Left lung (tissue), 10 donors: ENCODE measurements around the gene NPIPB2. TPM values are rescaled to one million over a fixed set of nuclear protein-coding genes. Genes with fewer than 3 reads are reported as not detected.
"Not testable (repeated sequence)": the region's sequence is repeated elsewhere in the genome, so short reads cannot be mapped to it uniquely, and the experiment has no call there.

Experiments used
- ATAC-seq: fragments of 200-7000 bp; cut with Tn5 transposase; one replicate; pipeline ENCODE4 v1.9.1; 2020; ENCODE audit warnings: moderate library complexity
- DNase-seq, 4 donors: peaks; one replicate each; pipeline ENCODE4 v3.0.0-alpha.2; 2013 to 2020
- H3K27ac ChIP-seq, 2 donors: fragments of 200-600 bp; sonication (generic) in 1 of 2; one replicate each; pipeline versions ENCODE4 v1.5.0 to v1.8.0; 2020 to 2021
- H3K27me3 ChIP-seq, 2 donors: fragments of 200-600 bp; sonication (generic) in 1 of 2; one replicate each; pipeline versions ENCODE4 v1.5.0 to v1.8.0; 2020 to 2021
- H3K36me3 ChIP-seq, 2 donors: fragments of 200-600 bp; sonication (generic) in 1 of 2; one replicate each; pipeline versions ENCODE4 v1.5.0 to v1.8.0; 2020 to 2021
- H3K4me1 ChIP-seq, 2 donors: fragments of 200-600 bp; one replicate each; pipeline ENCODE4 v1.8.0; 2021
- H3K4me3 ChIP-seq, 2 donors: fragments of 200-600 bp; sonication (generic) in 1 of 2; one replicate each; pipeline versions ENCODE4 v1.5.0 to v1.8.0; 2020 to 2021; ENCODE audit warnings: mild to moderate bottlenecking in 1 of 2
- H3K9me3 ChIP-seq, 2 donors: fragments of 200-600 bp; sonication (generic) in 1 of 2; one replicate each; pipeline versions ENCODE4 v1.5.0 to v1.8.0; 2020 to 2021
- CTCF ChIP-seq, 2 donors: fragments of 200-600 bp; sonication (generic) in 1 of 2; IDR thresholded peaks; one replicate each; pipeline versions ENCODE4 v1.5.0 to v1.8.0; 2021; ENCODE audit warnings: antibody characterized with exemption in 2 of 2
- intact Hi-C, 2 donors: fragments of 100-400 bp; cut with DNase I; formaldehyde crosslinking; loops; one replicate each; pipeline versions ENCODE4 v1.11.2 to v1.14.2; 2022
- polyA plus RNA-seq, 6 donors: library from polyadenylated mRNA; unstranded; fragments of 120-200 nt; gene quantifications; one replicate each; pipeline ENCODE4 v1.2.1, GENCODE V29; 2013; ENCODE audit not compliant: insufficient read length in 6 of 6
- total RNA-seq, 2 donors: library from RNA; stranded (reverse); fragmentation: NEBNext Ultra II Directional; extraction: Animal tissue kit (Norgen Biotek cat#: 25700); gene quantifications; one replicate each; pipeline ENCODE4 v1.2.1, GENCODE V29; 2021
- donor health status: DM: no; HTN: yes; CAD: no.
- donor health status: DM: no; HTN: no; CAD: no.

The NPIPB2 gene
- total and polyA plus RNA-seq, 8 donors, result 6.1 to 14.6 (median 8.8) TPM

GRCh38 chr16:11973070-11973469 is 31.2 kb upstream of the NPIPB2 start:
- DNase-seq, result peak in 2 of 4 donors; percentile 23 to 73
- Histone ChIP-seq H3K4me1 (peaks cover 7 to 19% of the 10 kb centered on the region in 2 donors), H3K27ac (no peak overlapping the region), H3K27me3 (no peaks in the 10 kb centered on the region), H3K36me3 (no peaks in the 10 kb centered on the region), H3K4me3 (no peak overlapping the region), H3K9me3 (no peaks in the 10 kb centered on the region)
- no peak for TF ChIP-seq CTCF (IDR thresholded peaks at IDR 0.05)
- intact Hi-C loops, result no loop called here
- ATAC-seq, result peak; percentile 19

GRCh38 chr16:11972128-11972527 is 30.3 kb upstream of the NPIPB2 start:
- no peak for TF ChIP-seq CTCF (IDR thresholded peaks at IDR 0.05)
- intact Hi-C loops, result no loop called here
- Histone ChIP-seq H3K27ac (no peak overlapping the region), H3K4me3 (no peak overlapping the region), H3K9me3 (no peaks in the 10 kb centered on the region), H3K27me3 (no peaks in the 10 kb centered on the region), H3K4me1 (peaks cover 7 to 9% of the 10 kb centered on the region in 2 donors), H3K36me3 (no peaks in the 10 kb centered on the region)
- ATAC-seq (no peak), DNase-seq (no peak)

- H3K9me3 ChIP-seq, intact Hi-C loops, H3K27ac ChIP-seq, H3K4me3 ChIP-seq, H3K4me1 ChIP-seq, H3K27me3 ChIP-seq, DNase-seq, ATAC-seq, H3K36me3 ChIP-seq: not testable (repeated sequence)
Observed at GRCh38 chr16:11970292-11970691, 28.4 kb upstream of the NPIPB2 start.

GRCh38 chr16:11968577-11968976 is 26.7 kb upstream of the NPIPB2 start:
- Histone ChIP-seq H3K36me3 (no peaks in the 10 kb centered on the region), H3K4me3 (no peak overlapping the region), H3K27me3 (no peaks in the 10 kb centered on the region), H3K27ac (no peak overlapping the region), H3K9me3 (no peaks in the 10 kb centered on the region), H3K4me1 (no peaks in the 10 kb centered on the region)
- DNase-seq (no peak), ATAC-seq (no peak)
- intact Hi-C loops, result no loop called here
- no peak for TF ChIP-seq CTCF (IDR thresholded peaks at IDR 0.05)

GRCh38 chr16:11967195-11967911 is 25.5 kb upstream of the NPIPB2 start:
- Histone ChIP-seq H3K4me1 (no peaks in the 10 kb centered on the region), H3K4me3 (no peak overlapping the region), H3K27ac (no peak overlapping the region), H3K9me3 (no peaks in the 10 kb centered on the region), H3K27me3 (no peaks in the 10 kb centered on the region), H3K36me3 (no peaks in the 10 kb centered on the region)
- ATAC-seq (peak; percentile 56), DNase-seq (no peak)
- TF ChIP-seq CTCF (IDR thresholded peaks at IDR 0.05), result no peak
- intact Hi-C loops, result no loop called here

- Histone ChIP-seq H3K4me3 (no peak overlapping the region), H3K27me3 (no peaks in the 10 kb centered on the region), H3K9me3 (no peaks in the 10 kb centered on the region), H3K36me3 (no peaks in the 10 kb centered on the region), H3K27ac (no peak overlapping the region), H3K4me1 (no peaks in the 10 kb centered on the region)
- ATAC-seq (no peak), DNase-seq (no peak)
- no peak for TF ChIP-seq CTCF (IDR thresholded peaks at IDR 0.05)
- intact Hi-C loops, result no loop called here
Observed at GRCh38 chr16:11966173-11966572, 24.3 kb upstream of the NPIPB2 start.
